ENCODE measurements around the gene ACTN2.

Gene ACTN2

DNA sequence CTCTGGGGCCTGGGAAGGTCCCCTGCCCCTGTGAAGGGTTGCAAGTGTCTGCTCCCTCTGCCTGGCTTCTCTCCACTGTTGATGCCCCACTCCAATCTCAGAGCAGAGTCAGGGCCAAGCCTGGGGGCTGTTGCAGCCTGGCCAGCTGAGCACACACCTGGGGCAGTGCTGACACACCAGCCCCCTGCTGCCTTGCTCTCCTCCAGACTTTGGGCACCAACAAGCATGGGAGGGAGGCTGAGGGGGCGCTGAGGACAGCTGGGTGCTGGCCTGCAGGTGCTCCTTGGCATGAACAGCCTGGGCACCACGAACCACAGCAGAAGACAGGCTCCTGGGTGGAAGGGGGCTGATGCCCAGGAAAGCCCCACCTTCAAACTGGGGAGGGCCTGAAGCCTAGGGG lies 99.2 kb downstream of the ACTN2 start:
- DNase-seq: no peak

DNA sequence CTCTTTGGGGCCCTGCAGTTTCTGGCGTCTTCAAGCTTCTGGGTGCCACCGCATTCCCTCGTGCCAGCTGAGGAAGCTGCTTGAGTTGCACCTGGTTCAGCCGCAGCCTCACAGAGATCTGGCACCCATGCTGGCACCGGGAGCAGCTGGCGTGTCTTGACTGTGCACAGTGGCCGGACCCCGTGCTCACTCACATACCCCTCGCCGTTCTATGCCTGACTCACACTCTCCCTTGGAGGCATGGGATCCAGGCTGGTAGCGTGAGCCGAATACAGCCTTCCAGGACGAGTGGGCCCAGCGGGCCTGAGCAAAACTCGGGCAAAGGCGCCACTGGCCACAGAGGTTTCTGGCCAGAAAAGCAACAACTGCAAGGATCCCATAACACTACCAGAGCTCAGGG lies 100.2 kb downstream of the ACTN2 start:
- DNase-seq: no peak

DNA sequence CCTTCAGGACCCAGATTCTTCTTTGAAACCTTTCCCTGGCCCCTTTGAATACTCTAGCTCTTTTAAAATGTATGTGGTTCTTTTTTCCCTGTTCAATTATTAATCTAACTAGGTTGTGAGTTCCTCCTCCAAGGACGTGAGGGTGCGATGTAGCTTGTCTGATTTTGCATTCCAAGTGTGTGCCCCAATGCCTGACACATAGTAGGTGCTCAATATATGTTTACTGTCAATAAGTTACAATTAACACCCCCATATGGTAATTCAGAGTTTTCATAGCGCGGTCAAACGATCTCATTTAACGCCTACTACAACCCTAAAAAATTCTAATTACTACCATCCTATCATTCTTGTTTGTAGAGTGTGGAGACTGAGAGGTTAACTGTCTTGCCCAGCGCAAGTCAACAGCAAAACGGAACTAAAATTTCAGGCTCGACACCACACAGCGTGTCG lies 108.3 kb downstream of the ACTN2 start:
- no peak for DNase-seq

DNA sequence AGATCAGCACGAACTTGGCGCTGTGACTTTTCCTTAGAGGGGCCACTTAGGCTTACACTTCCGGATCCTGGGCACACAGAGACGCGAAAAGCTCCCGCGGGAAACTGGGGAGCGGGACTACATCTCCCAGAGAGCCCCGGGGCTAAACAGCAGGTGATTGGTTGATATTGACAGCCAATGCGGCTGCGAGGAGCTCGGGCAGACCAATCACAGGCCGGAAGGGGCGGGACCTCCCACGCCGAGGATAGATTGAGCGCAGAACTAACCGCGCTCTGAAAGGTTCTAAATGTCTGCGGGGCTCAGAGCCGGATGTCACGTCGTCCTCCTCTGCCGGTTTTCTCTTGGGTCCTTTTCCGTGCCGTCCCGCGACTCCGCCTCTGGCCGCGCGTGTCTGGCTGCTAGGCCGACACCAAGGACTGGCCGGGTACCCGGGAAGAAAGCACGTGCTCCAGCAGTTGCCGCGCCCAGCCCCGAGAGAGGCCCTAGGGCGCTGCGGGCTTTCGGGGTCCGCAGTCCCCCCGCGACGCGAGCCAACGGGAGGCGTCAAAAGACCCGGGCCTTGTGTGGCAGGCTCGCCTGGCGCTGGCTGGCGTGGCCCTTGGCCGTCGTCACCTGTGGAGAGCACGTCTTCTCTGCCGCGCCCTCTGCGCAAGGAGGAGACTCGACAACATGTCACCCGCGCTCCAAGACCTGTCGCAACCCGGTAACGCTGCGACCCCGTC lies 108.9 kb downstream of the ACTN2 start, which contains the start of gene MTR:
MTR (plus strand) TSS at position 258 of the 722 bp plus-strand sequence; CDS start at position 670, 412 bp downstream.
- DNase-seq: peak; percentile 87

DNA sequence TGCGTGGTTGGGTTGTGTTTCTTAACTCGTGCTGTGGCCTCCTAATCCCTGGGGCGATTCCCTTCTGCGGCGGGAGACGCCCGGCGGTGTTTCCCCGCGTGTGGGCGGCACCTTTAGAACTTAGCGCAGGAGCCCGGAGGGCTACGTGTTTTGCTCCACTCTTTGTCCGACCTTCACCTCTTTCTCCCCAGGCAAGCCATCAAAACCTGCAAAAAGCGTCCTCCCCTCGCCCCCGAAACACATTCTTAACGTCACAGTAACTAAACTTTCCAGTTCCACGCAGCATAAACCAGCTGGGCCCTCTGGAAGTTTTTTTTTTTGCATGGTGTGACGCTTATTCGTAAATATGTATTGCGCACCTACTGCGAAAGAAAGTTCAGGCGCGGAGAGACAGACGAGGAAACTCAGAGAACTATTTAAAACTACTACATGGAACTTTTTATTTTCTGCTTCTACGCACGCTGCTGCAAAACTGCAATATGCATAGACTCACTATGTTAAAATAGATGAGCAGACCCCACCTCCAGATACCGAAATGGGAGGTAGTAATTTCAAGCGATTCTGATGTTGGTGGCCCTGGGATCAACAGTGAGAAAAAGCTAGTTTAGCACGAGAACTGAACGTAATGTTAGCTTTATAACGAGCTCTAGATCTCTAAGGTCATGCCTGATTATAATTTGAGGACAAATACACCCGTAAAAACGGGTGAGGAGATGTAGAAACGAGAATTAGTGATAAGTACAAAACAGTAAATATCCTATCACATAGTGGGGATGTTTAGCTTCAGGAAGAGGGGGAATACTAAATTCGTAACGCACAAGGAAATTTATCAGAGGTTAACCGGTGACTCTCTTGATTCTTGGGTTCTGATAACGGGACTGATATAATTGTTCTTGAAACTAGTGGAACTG lies 109.7 kb downstream of the ACTN2 start:
- DNase-seq: no peak

DNA sequence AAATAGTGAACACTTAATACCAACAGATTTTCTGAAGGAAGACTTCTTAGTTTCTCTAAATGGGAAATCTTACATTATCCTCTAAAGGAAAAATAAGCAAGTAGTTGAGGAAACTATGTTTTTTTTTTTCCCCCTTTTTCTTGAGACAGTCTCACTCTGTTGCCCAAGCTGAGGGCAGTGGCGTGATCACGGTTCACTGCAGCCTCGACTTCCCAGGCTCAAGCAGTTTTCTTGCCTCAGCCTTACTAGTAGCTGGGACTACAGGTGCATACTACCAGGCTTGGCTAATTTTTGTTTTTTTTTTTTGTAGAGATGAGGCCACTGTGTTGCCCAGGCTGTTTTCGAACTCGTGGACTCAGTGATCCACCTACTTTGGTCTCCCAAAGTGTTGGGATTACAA lies 112.7 kb downstream of the ACTN2 start:
- no peak for DNase-seq

DNA sequence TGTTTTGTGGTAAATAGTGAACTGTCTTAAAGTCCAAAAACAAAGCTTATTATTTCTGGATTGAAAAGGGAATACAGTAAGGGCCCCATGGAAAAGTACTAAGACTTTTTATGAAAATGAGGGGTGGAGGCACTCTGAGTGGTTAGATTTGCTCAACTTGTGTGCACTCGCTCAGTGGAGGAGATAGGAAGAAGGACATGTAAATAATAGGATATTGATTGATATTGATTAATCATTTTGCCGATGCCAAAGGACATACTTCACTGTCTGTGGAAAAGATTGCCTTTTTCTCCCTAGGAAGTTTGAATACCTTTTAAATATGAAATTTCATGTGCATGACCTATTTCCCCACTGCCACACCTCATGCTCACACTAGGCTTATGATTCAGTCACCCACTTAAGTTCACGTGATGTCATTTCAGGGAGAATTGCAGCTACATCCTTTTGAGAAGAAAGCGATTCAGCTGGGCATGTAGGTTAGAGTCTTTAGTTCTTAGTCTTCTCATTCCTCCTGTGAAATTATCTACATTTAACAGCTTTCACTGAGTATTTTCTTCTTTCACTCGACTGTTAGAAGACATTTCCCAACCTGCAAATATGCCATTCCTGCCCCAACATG lies 113.8 kb downstream of the ACTN2 start:
- DNase-seq: no peak

DNA sequence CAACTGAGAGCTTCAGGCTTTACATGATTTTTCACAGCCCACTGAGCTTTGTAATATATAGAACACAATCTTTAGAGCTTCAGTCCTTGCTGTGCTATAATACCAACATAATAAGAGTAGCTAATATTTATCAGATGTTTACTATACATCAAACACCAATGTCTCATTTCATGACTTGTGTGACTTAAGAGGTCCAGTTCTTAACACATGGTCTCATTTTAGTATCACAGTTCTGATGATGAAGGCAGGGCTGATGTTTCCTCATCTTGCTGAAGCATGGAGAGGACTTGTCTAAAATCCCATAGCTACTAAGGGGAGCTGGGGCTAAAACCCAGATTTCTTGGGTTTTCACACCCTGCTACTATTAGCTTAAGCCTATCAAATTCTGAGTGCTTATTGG lies 114.3 kb downstream of the ACTN2 start:
- DNase-seq: no peak

DNA sequence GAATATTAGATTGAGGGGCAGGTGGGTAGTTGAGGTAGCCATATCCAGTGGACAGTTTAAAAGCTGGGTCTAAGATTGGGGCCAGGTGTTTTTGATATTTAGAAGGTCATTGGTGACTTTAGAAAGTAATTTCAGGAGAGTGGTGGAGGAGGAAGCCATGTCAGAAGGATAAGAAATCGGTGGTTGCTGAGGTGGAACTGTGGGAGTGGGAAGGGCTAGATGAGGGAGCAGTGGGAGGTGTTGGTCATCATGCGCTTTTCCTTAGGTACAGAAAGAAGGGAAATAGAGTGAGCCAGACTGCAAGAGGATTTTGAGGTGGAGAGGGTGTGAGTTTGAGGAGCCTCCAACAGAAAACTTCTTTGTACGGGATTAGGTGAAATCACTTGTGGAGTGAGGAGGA lies 116.0 kb downstream of the ACTN2 start:
- DNase-seq: no peak

DNA sequence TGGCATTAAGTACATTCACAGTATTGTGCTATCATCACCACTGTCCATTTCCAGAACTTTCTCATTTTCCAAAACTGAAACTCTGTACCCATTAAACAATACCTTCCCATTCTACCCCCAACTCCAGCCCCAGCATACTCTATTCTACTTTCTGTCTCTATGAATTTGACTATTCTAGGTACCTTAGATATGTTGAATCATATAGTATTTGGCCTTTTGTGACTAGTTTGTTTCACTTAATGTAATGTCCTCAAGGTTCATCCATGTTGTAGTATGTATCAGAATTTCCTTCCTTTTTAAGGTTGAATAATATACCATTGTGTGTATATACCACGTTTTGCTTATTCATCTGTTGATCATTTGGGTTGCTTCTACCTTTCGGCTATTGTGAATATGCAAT lies 120.3 kb downstream of the ACTN2 start:
- DNase-seq: no peak

DNA sequence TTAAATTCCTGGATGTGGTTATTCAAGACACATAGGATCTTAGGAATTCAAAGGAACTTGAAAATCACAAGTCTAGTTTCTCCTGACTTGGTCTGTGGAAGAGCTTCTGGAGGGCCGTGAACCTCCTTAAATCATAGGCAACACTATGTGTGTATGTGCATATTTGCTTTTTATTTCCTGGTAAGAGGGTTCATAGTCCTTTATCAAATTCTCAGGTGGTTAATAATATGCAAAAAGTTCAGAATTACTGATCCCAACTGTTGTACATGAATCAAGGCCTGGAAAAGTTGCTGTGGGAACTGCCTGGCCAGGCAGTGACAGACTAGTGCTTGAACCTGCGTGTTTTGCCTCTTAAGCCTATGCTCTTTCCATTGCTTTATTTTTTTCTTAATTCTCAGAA lies 121.7 kb downstream of the ACTN2 start:
- no peak for DNase-seq

DNA sequence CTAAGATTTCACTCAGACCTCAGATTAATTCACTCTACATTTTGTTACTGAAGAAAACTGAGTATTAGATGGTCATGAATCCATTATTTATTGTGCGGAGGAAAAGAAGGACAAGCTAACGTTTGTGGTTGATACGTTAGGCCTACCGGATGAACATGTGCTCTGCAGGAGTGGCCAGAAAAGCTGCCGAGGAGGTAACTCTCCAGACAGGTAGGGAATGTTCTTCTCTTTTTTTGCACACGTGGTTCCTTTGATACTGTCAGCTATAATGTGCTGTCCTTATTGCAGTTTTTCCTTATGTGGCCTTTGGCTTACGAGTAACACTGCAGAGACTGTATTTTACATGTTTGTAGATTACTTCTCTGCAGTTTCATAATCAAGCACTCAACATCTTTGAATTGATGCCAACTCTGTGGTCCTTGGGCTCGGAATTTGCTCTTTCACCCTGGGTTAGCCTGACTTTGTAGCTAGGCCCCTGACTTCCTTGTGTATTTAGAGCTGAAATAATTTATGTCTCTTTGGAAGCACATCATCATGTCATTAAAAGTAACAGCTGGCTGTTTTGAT lies 122.3 kb downstream of the ACTN2 start:
- DNase-seq: no peak

DNA sequence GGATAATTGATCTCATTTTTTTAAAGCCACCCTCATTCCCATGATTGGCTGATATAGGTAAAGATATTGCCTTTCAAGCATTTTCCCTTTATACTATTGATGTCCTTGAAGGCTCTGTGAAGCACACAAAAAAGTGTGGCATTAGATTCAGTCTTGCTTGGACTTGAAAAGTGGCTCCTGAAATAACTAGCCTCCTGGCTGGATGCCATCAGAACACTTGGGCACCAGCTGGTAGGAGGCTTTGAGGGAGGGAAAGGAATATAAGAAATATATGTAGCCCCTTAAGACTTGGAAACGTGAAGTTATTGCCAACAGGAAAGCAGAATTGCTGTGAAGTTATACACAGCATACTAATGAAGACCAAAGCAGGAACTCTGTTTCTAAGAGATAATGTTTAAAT lies 122.8 kb downstream of the ACTN2 start:
- no peak for DNase-seq

DNA sequence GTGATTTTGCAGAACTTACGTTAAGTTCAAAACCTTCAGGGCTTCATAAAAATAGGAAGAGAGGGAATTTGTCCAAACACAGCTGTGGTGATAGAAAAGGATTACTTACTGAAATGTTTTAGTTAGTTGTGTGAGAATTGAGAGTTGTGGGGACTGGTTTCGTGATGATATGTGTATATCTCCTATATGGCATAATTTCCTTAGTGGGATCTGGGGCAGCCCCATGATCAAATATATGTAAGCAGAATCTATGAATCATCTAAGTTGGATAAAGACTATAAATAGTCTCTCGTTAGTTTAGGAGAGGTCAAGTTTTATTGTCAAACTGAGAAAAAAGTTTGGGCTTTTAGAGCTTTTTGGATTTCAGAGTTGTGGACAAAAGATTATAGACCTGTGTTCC lies 123.7 kb downstream of the ACTN2 start:
- no peak for DNase-seq

DNA sequence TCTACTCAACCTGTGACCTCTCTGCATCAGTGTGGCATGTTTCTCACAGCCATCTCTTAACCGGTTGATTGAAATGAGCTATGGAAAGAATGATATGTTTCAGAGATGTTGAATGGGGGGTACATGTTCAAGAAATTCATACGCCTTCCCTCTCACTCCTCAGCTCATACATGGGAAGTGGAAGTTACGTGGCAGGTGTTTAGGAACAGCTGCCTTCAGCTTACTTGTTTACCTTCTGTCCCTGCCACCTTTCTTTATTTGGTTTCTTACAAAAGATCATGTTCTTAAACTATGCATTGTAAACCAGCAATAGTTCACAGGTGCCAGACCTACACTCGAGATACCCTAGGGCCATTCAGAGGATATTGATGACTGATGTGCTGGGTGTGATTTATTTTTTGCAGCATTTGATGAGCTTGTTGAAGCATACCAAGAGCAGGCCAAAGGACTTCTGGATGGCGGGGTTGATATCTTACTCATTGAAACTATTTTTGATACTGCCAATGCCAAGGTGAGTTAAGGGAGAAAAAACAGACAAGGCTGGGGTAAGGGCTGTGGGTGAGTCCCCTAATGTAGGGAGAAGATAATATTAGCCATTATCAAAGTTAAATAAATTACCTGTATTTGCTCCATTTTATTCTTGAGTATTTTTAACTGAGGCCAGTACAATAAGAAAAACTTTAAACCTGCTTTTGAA lies 126.2 kb downstream of the ACTN2 start:
- no peak for DNase-seq

Measured in NCI-H226 (cell line).